Eye (tissue), 1 donor: ENCODE data around the gene LRIT2.
A peak's percentile ranks its signal among the peaks of the same experiment; 100 is the strongest.

Experiments used
- DNase-seq: peaks from one replicate; pipeline ENCODE4 v3.0.0-alpha.2; 2015

LRIT2 gene

DNA sequence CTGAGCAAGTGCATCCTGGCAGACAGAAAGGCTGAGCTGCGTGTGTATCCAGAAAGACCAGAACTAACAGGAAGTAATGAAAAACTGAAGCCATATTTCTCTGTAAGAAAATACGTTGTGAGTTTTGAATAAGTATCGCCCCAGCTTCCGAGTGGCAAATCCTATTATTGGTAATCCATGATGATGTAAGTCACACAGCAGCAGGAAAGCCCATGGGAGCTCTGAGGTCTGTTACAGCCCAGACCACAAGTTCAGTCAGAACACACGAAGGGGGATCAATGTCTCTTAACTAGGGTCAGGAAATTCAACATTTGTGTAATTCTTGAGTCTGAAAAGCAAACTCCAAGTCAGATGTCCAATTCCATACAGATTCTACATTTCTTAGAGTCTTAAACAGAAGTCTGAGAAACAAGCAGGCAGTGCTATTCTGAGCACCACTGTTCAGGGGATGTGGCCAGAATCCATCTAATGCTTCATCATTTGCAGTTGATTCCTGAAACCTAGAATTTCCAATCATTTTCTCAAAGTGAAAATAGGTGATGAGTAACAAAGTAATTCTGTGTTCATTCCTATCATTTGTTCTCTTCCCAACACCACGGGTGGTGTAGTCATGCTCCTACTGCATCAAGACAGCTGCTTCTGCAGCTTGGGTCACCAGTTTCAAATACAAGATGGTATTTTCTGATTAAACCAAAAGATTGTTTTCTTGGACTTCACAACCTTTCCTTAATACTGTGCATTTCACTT is at the start of gene LRIT2:
Gene LRIT2, minus strand, starts transcription at position 118 of the 747 bp plus-strand sequence. Its CDS starts 24 bp downstream, at position 94.
- DNase-seq = peak; percentile 15

- no peak for DNase-seq
Measured at GRCh38 chr10:84270708-84271107, 45.4 kb upstream of the LRIT2 start.

DNA sequence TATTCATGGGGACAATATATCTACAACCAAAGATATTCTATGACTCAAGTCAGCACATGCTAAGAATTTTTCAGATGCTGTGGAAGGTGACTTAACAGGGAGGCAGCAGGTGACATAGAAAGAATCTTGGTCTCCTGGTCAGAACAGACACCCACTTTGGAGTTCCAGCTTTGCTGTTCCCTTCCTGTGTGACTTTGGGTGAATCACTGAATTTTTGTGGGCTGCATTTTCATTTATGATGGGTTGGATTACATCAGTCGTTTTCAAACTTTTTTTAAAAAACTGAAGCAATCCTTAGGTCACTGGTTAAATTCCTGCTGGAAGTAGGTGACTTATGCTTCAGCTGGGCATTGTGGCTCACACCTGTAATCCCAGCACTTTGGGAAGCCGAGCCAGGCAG is 44.4 kb upstream of the LRIT2 start:
- DNase-seq = no peak

GRCh38 chr10:84269162-84269561 is 43.8 kb upstream of the LRIT2 start:
- DNase-seq = no peak

- peak; percentile 41 for DNase-seq
Measured at GRCh38 chr10:84267503-84268126, 42.3 kb upstream of the LRIT2 start.

GRCh38 chr10:84265418-84265817 is 40.1 kb upstream of the LRIT2 start:
- DNase-seq = peak; percentile 28

GRCh38 chr10:84264611-84265141 is 39.3 kb upstream of the LRIT2 start:
- peak; percentile 88 for DNase-seq

GRCh38 chr10:84263716-84264115 is 38.4 kb upstream of the LRIT2 start:
- DNase-seq = no peak

GRCh38 chr10:84262190-84262956 is 37.0 kb upstream of the LRIT2 start:
- DNase-seq = no peak

- DNase-seq = no peak
Measured at GRCh38 chr10:84261236-84261915, 36.0 kb upstream of the LRIT2 start.

- peak; percentile 10 for DNase-seq
Measured at GRCh38 chr10:84258034-84258695, 32.8 kb upstream of the LRIT2 start.

GRCh38 chr10:84257343-84258020 is 32.1 kb upstream of the LRIT2 start:
- DNase-seq = no peak

- peak; percentile 85 for DNase-seq
Measured at GRCh38 chr10:84256510-84257342, 31.4 kb upstream of the LRIT2 start.

GRCh38 chr10:84254552-84255478 is 29.5 kb upstream of the LRIT2 start:
- peak; percentile 20 for DNase-seq

DNA sequence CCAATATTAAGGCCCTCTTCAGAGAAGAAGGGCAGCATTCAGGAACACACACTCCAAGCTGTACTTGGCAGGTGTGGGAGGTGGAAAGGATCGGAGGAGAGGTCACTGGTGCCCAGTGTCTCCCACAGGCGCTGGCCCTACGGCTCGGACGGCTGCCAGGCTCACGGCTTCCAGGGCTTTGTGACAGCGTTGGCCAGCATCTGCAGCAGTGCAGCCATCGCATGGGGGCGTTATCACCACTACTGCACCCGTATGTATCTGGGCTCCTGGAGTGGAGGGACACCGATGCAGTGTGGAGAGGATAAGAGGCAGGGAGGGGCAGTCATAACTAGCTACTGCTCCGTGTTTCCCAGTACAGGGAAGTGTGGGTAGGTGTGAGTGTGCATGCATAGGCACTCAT is 23.4 kb upstream of the LRIT2 start:
- no peak for DNase-seq

- DNase-seq = no peak
Measured at GRCh38 chr10:84247496-84247895, 22.2 kb upstream of the LRIT2 start.

- DNase-seq = peak; percentile 95
Measured at GRCh38 chr10:84244651-84245270, 19.4 kb upstream of the LRIT2 start, which contains the start of gene RGR. Gene RGR (plus strand): TSS chr10:84245053. CDS start chr10:84245091, 38 bp downstream.

GRCh38 chr10:84243759-84244158 is 18.4 kb upstream of the LRIT2 start:
- no peak for DNase-seq
